PC-3 (cell line): ENCODE data around the gene CFAP99. TPM values are rescaled to one million over a fixed set of nuclear protein-coding genes. Genes with fewer than 3 reads are reported as not detected.

ENCODE experiments used
- ATAC-seq: fragments of 200-7000 bp; cut with Tn5 transposase; 2 replicates; pipeline ENCODE4 v1.9.1; 2020; ENCODE audit warnings: mild to moderate bottlenecking, moderate library complexity
- BruUV-seq: library from RNA; stranded (reverse); fragments of 400-500 nt; replicated peaks from 2 replicates; lab custom pipeline; 2021; lab: Mats Ljungman, UMichigan
- CTCF ChIA-PET: fragments of 300-600 bp; sonication (Branson Sonifier 250); formaldehyde crosslinking; loops from one replicate; lab custom pipeline; 2022; ENCODE audit warnings: antibody characterized with exemption; lab: Charles Lee
- POLR2A ChIA-PET: fragments of 300-600 bp; sonication (Branson Sonifier 250); formaldehyde crosslinking; loops from one replicate; lab custom pipeline; 2022; ENCODE audit warnings: antibody characterized with exemption; ENCODE audit not compliant: unreplicated experiment; lab: Charles Lee
- DNase-seq: peaks from one replicate; pipeline ENCODE4 v3.0.0-alpha.2; 2015
- H2AFZ ChIP-seq: fragments of 300-600 bp; sonication (generic); 2 replicates; pipeline ENCODE4 v1.6.0; 2016; ENCODE audit warnings: antibody characterized with exemption, low read length
- H3F3A ChIP-seq: fragments of 300-600 bp; sonication (generic); one replicate; pipeline ENCODE4 v1.6.0; 2017; ENCODE audit warnings: antibody characterized with exemption, low read length, control low read depth, mild to moderate bottlenecking; ENCODE audit not compliant: unreplicated experiment
- H3K27ac ChIP-seq: fragments of 300-600 bp; sonication (generic); 2 replicates; pipeline ENCODE4 v1.5.1; 2016; ENCODE audit warnings: mild to moderate bottlenecking, low read length
- H3K27me3 ChIP-seq: fragments of 300-600 bp; sonication (generic); 2 replicates; pipeline ENCODE4 v1.6.1; 2016; ENCODE audit warnings: low read length, mixed read lengths
- H3K36me3 ChIP-seq: fragments of 300-600 bp; sonication (generic); 2 replicates; pipeline ENCODE4 v1.6.1; 2016; ENCODE audit warnings: low read depth, mixed run types, low read length, mixed read lengths
- H3K4me1 ChIP-seq: fragments of 300-600 bp; sonication (generic); 2 replicates; pipeline ENCODE4 v1.5.1; 2016; ENCODE audit warnings: low read length; ENCODE audit not compliant: insufficient read depth
- H3K4me2 ChIP-seq: fragments of 300-600 bp; sonication (generic); 2 replicates; pipeline ENCODE4 v1.6.0; 2016; ENCODE audit warnings: low read length
- H3K4me3 ChIP-seq: fragments of 300-600 bp; sonication (generic); 2 replicates; pipeline ENCODE4 v1.5.1; 2016; ENCODE audit warnings: mild to moderate bottlenecking, low read length, mixed read lengths
- H3K79me2 ChIP-seq: fragments of 300-600 bp; sonication (generic); 2 replicates; pipeline ENCODE4 v1.6.1; 2017; ENCODE audit warnings: low read length, mixed read lengths
- H3K9ac ChIP-seq: fragments of 300-600 bp; sonication (generic); 2 replicates; pipeline ENCODE4 v1.6.0; 2016; ENCODE audit warnings: mild to moderate bottlenecking, low read length
- H3K9me2 ChIP-seq: fragments of 300-600 bp; sonication (generic); replicated peaks from 2 replicates; pipeline ENCODE4 v1.6.1; 2016; ENCODE audit warnings: mixed run types, low read length, mixed read lengths
- H3K9me3 ChIP-seq: fragments of 300-600 bp; sonication (generic); 2 replicates; pipeline ENCODE4 v1.6.1; 2016; ENCODE audit warnings: low read length, mixed read lengths
- H4K20me1 ChIP-seq: fragments of 300-600 bp; sonication (generic); 2 replicates; pipeline ENCODE4 v1.6.1; 2016; ENCODE audit warnings: low read length, mixed read lengths
- CTCF ChIP-seq: fragments of 300-600 bp; sonication (generic); conservative IDR thresholded peaks from 2 replicates; pipeline ENCODE4 v1.5.1; 2017; ENCODE audit warnings: antibody characterized with exemption, low read depth, mild to moderate bottlenecking, low read length
- EZH2 ChIP-seq: fragments of 300-600 bp; sonication (generic); IDR thresholded peaks from one replicate; pipeline ENCODE4 v1.6.1; 2017; ENCODE audit warnings: antibody characterized with exemption, mild to moderate bottlenecking, low read length; ENCODE audit not compliant: unreplicated experiment
- EZH2phosphoT487 ChIP-seq: fragments of 300-600 bp; sonication (generic); IDR thresholded peaks from 2 replicates; pipeline ENCODE4 v1.6.1; 2018; ENCODE audit warnings: mild to moderate bottlenecking, antibody characterized with exemption, low read length, borderline replicate concordance
- intact Hi-C: fragments of 100-400 bp; cut with micrococcal nuclease; formaldehyde crosslinking; loops from 2 replicates; pipeline ENCODE4 v1.9.0; 2023
- total RNA-seq: library from RNA; depleted of rRNA; stranded (reverse); fragments of >200 nt; gene quantifications from 2 replicates; pipeline ENCODE4 v1.2.3, GENCODE V29; 2014

The CFAP99 gene
- total RNA-seq, 1 experiment from 2014 or later, result not detected

- no peak overlapping the region for H3K9ac ChIP-seq
- H3K4me3 ChIP-seq, result no peak overlapping the region
- intact Hi-C loops, result no loop called here
- no peak for DNase-seq
- H3K9me3 ChIP-seq, result no peaks in the 10 kb centered on the region
- CTCF ChIA-PET, result no interaction called here
- H3K4me1 ChIP-seq, result no peaks in the 10 kb centered on the region
- H4K20me1 ChIP-seq, result no peaks in the 10 kb centered on the region
- H3K27ac ChIP-seq, result no peak overlapping the region
- no peak overlapping the region for H3K4me2 ChIP-seq
- TF ChIP-seq EZH2, result no peak
- TF ChIP-seq EZH2phosphoT487, result no peak
- no TSS peak for BruUV-seq
- no peaks in the 10 kb centered on the region for H3K79me2 ChIP-seq
- no peaks in the 10 kb centered on the region for H3F3A ChIP-seq
- H3K36me3 ChIP-seq, result no peaks in the 10 kb centered on the region
- ATAC-seq, result no peak
- H3K27me3 ChIP-seq, result no peaks in the 10 kb centered on the region
- H3K9me2 ChIP-seq, result no peaks in the 10 kb centered on the region
- POLR2A ChIA-PET, result no interaction called here
- no peak overlapping the region for H2AFZ ChIP-seq
These were observed 40.1 kb downstream of the CFAP99 start for GRCh38 chr4:2458546-2459491.

GRCh38 chr4:2459589-2460349 is 41.0 kb downstream of the CFAP99 start:
- Histone ChIP-seq H3F3A (no peaks in the 10 kb centered on the region), H4K20me1 (no peaks in the 10 kb centered on the region), H3K9me2 (no peaks in the 10 kb centered on the region), H3K9me3 (no peaks in the 10 kb centered on the region), H3K36me3 (no peaks in the 10 kb centered on the region), H2AFZ (no peak overlapping the region), H3K9ac (no peak overlapping the region), H3K27me3 (no peaks in the 10 kb centered on the region), H3K79me2 (no peaks in the 10 kb centered on the region), H3K4me3 (no peak overlapping the region), H3K4me2 (no peak overlapping the region), H3K4me1 (no peaks in the 10 kb centered on the region), H3K27ac (no peak overlapping the region)
- ATAC-seq (no peak), DNase-seq (no peak)
- POLR2A ChIA-PET, result interaction anchor here (0.5 kb wide), 1 partner anchor 477 kb away, joined by 3 read pairs; no protein-coding TSS in a partner anchor
- TF ChIP-seq EZH2phosphoT487 (no peak), CTCF (no peak), EZH2 (no peak)
- intact Hi-C loops, result loop anchor here (5.0 to 10.0 kb wide), 2 partner anchors 45 to 237 kb away; partner anchors contain the start of genes CFAP99 and ZFYVE28
- CTCF ChIA-PET, result no interaction called here
- BruUV-seq, result no TSS peak

- Histone ChIP-seq H3K27me3 (no peaks in the 10 kb centered on the region), H2AFZ (no peak overlapping the region), H3F3A (no peaks in the 10 kb centered on the region), H3K4me3 (no peak overlapping the region), H3K9me2 (no peaks in the 10 kb centered on the region), H3K27ac (no peak overlapping the region), H3K9ac (no peak overlapping the region), H3K4me2 (no peak overlapping the region), H3K36me3 (no peaks in the 10 kb centered on the region), H3K4me1 (no peaks in the 10 kb centered on the region), H3K79me2 (no peaks in the 10 kb centered on the region), H3K9me3 (no peaks in the 10 kb centered on the region), H4K20me1 (no peaks in the 10 kb centered on the region)
- TF ChIP-seq CTCF, result no peak
- TF ChIP-seq EZH2phosphoT487, result no peak
- TF ChIP-seq EZH2, result no peak
- ChIA-PET CTCF (no interaction called here), POLR2A (no interaction called here)
- intact Hi-C loops, result loop anchor here (5.0 to 10.0 kb wide), 2 partner anchors 47 to 239 kb away; partner anchors contain the start of genes CFAP99 and ZFYVE28
- ATAC-seq (no peak), DNase-seq (no peak)
- BruUV-seq, result no TSS peak
These were observed 42.6 kb downstream of the CFAP99 start for GRCh38 chr4:2461246-2461960.
